HG03097 (cell line): ENCODE results near the gene TP53BP1.

ENCODE experiments used
- ATAC-seq: cut with Tn5 transposase; IDR thresholded peaks from one replicate; pipeline ENCODE4 v1.9.1; 2021; ENCODE audit not compliant: unreplicated experiment, low FRiP score

The TP53BP1 gene

GRCh38 chr15:43518197-43518761 lies 25.3 kb upstream of the TP53BP1 start:
- ATAC-seq: no peak

GRCh38 chr15:43517354-43518196 lies 24.6 kb upstream of the TP53BP1 start, which contains the start of gene MAP1A:
Gene MAP1A (plus strand): TSS chr15:43517608. CDS start chr15:43521474, 3,866 bp downstream.
- ATAC-seq: no peak

DNA sequence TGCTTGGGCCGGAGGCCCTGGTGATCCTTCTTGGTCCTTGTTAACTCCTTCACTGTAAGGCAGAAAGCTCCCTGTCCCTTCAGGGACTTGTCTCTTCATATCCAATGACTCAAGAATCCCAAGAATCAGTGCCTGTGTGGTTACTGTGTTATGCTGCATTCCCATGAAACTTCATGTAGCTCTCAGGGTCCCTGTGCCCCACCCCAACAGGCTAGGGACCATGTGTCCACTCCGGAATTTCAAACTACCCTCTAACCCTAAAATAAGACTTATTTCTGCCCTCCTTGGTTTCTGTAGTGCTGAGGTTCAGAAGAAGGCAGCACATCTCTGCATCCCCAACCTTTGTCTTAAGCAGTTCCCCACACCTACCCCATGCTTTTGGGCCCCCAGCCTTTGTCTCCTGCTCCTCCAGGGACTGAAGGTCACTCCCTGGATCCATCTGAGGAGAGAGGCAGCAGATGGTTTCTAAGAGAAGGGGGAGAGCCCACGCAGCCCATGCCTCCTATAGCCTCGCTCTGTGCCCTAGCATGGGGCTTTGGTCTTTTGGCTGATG lies 23.9 kb upstream of the TP53BP1 start:
- no peak for ATAC-seq

- ATAC-seq: no peak
Observed at GRCh38 chr15:43516185-43516584, 23.2 kb upstream of the TP53BP1 start.

DNA sequence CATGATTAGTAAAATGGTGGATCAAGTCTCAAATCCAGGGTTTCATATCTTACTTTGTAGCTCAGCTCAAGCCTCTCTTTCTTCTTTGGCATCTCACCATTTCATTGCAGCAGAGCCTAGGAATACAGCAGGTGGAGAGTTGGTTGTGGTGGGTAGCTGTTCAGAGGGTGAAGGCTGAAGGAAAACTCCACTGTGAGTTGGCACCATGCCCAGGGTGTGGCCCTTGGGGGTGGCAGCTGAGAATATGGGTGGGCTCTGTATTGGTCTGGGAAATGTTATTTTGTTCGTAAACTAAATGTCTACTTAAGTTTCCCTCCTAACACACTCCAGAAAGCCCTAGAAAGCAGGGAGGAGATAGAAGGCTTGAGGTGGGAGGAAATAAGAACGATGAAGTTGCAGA lies 22.8 kb upstream of the TP53BP1 start:
- no peak for ATAC-seq

DNA sequence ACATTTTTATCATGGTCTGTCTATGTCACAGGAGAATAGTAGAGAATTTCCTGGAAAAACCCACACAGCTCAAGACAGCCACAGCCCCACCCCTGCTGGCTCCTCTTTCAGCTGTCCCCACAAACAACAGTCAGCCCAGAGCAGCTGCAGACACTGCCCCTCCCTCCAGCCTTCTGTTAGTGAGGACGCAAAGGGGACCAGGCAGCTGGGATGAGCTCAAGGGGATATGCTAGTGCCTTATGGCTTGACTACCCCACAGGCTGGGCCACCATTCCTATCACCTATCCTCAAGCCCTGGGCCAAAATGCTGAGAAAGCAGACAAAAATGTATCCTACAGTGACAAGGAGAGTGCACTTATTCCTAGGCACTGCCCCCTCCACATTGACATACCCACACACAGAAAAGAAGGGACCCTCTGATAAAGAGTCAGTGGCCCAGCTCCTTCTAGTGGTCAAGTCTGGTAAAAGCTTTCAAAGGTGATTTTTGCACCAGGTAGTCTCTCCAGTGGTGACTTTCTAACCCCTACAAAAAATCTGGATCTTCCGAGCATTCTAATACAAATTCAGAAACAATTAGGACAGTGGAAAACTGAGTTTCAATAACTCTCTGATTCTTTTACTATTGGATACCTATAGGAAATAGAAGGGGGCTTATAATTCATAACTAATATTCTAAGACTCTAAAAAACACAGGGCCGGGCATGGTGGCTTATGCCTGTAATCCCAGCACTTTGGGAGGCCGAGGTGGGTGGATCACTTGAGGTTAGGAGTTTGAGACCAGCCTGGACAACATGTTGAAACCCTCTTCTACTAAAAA lies 21.5 kb upstream of the TP53BP1 start:
- ATAC-seq: no peak

DNA sequence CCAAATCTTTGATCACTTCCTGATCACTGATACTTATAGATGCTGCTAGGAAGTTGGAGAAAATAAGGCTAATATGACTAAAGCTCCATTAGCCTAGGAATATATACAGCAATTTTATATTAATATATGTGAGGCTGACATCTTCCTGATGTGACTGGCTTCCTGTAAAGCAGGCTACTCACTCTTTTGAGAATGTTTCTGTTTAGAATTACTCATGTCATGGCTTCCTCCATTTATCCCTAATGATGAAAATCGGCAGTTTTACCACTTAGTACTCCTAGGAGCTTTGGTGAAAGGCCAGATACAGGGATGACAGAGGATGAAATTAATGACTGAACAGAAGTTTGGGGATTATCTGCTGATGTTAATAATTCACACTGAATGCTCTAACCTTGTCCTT lies 20.6 kb upstream of the TP53BP1 start:
- no peak for ATAC-seq

- ATAC-seq: no peak
Observed at GRCh38 chr15:43511012-43511885, 18.3 kb upstream of the TP53BP1 start.

GRCh38 chr15:43510200-43511011 lies 17.4 kb upstream of the TP53BP1 start:
- ATAC-seq: peak; percentile 98

- ATAC-seq: no peak
Observed at GRCh38 chr15:43509660-43510199, 16.8 kb upstream of the TP53BP1 start.

DNA sequence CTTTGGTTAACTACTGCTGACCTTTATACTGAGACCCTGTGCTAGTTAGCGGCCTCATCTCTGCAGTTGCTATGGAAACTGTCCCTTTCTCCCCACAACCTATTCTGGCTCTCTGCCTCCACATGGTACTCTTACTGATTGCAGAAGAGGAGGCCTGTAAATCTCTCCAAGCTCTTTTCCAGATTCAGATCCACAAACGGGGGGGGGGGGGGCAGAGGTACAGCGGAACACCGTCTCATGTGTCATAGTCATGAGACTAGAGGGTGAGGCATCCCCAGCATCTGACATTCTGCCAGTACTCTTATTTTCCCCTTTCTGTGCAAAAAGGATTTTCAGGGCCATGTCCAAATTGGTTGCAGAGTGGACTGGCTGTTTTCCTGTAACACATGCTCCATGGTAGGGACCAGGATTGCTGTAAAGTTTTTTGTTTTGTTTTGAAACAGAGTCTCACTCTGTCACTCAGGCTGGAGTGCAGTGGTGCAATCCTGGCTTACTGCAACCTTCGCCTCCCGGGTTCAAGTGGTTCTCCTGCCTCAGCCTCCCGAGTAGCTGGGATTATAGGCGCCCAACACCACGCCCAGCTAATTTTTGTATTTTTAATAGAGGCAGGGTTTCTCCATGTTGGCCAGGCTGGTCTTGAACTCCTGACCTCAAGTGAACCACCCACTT lies 16.2 kb upstream of the TP53BP1 start:
- ATAC-seq: no peak

DNA sequence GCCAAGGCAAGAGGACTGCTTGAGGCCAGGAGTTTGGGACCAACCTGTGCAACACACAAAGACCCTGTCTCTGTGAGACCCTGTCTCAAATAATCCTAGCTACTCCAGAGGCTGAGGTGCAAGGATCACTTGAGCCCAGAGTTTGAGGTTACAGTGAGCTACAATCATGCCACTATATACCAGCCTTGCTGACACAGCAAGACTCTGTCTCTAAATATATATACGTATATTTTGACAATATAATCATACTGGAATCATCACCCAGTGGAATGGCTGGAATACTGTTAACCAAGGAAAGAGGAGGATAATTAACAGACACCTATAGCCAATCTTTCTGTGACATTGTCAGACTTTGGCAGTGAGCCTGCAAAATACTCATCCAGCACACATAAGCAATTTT lies 15.5 kb upstream of the TP53BP1 start:
- no peak for ATAC-seq

- no peak for ATAC-seq
Observed at GRCh38 chr15:43505738-43506137, 12.8 kb upstream of the TP53BP1 start.

- no peak for ATAC-seq
Observed at GRCh38 chr15:43499635-43500034, 6.7 kb upstream of the TP53BP1 start.

DNA sequence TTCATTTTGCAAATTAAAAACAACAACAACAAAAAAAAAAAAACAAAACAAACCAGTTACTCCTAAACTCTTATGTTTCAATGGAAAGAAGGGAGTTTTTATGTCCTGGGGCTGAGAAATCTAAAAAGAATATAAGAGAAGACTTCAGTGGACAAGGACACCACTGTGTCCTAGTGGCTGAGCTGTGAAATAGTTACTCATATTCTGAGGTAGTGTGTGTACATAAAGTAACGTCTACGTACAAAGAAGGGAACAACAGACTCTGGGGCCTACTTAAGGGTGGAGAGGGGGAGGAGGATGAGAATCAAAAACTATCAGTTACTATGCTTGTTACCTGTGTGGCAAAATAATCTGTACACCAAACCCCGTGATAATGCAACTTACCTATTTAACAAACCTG lies 6.0 kb upstream of the TP53BP1 start:
- ATAC-seq: no peak

- ATAC-seq: no peak
Observed at GRCh38 chr15:43493703-43494472, 932 bp upstream of the TP53BP1 start.

- ATAC-seq: no peak
Observed at GRCh38 chr15:43492266-43492665, 690 bp downstream of the TP53BP1 start.

DNA sequence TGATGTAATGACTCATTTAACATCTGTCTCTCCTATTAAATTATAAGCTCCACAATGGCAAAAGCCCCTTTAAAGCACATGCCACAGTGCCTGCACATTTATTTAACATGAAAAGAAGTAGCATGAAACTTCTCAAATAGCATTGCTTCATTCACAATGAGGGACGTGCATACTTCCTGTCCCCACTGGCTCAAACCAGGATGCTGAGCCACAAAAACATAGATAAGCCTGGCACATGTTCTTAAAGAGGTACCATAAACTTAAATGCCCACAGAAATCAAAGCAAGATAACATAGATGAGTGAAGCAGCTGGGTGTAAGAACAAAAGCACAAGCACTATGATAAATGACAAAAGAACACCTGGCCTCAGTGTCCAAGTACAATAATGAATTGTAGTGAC lies 3.8 kb downstream of the TP53BP1 start:
- no peak for ATAC-seq
